Activated T-cell treated with anti-CD3 and anti-CD28 coated beads, Interleukin-2, amount 50 U/mL, for 72 hours (primary cell): ENCODE data around the gene DOCK11. TPM values are rescaled to one million over a fixed set of nuclear protein-coding genes. Genes with fewer than 3 reads are reported as not detected.

Experiments used
- total RNA-seq, 2 donors: library from RNA; stranded (reverse); gene quantifications; one replicate each; pipeline ENCODE4 v1.2.3, GENCODE V29; 2022

Gene DOCK11
- total RNA-seq, 2 donors from 2014 or later = 65.2 to 71.0 TPM

Other genes starting within 250 kb of the DOCK11 start
- 10 to 100 TPM; 12.2 to 12.4 TPM for gene WDR44, start 149.7 kb upstream of the DOCK11 start, total RNA-seq
- 1 to 10 TPM in 1 of 2 donors, under 1 TPM in 1; 0.36 to 1.1 TPM for gene IL13RA1, start 231.8 kb downstream of the DOCK11 start, total RNA-seq